Testis (tissue), 3 donors: ENCODE measurements around the gene PAX9. TPM values are rescaled to one million over a fixed set of nuclear protein-coding genes. Genes with fewer than 3 reads are reported as not detected.

Experiments
- DNase-seq: peaks from one replicate; pipeline ENCODE4 v3.0.0-alpha.2; 2019
- H3K27ac ChIP-seq, 2 donors: fragments of 200-600 bp; sonication (generic); one replicate each; pipeline ENCODE4 v1.5.1; 2019
- H3K27me3 ChIP-seq: fragments of 200-600 bp; sonication (generic); one replicate; pipeline ENCODE4 v1.5.1; 2019
- H3K36me3 ChIP-seq: fragments of 200-600 bp; sonication (generic); one replicate; pipeline ENCODE4 v1.5.1; 2017; ENCODE audit warnings: low read depth; ENCODE audit errors: missing control alignments
- H3K4me1 ChIP-seq: fragments of 200-600 bp; sonication (generic); one replicate; pipeline ENCODE4 v1.5.1; 2019
- H3K4me3 ChIP-seq, 2 donors: fragments of 200-600 bp; sonication (generic); one replicate each; pipeline ENCODE4 v1.5.1; 2017 to 2019
- H3K9me3 ChIP-seq: fragments of 200-600 bp; sonication (generic); one replicate; pipeline ENCODE4 v1.5.1; 2017
- POLR2A ChIP-seq: fragments of 450-650 bp; IDR thresholded peaks from one replicate; pipeline ENCODE4 v1.6.1; 2017; ENCODE audit warnings: antibody characterized with exemption, mild to moderate bottlenecking, moderate library complexity
- WGBS, 2 donors: methylation state at CpG; one replicate each; pipeline ENCODE4 v1.1.5; 2018; 5-methylcytosine and 5-hydroxymethylcytosine counted together
- intact Hi-C: fragments of 100-400 bp; cut with DNase I; formaldehyde crosslinking; loops from one replicate; pipeline ENCODE4 v1.15.1; 2023; ENCODE audit warnings: low total_unique reads
- polyA plus RNA-seq: library from polyadenylated mRNA; stranded (reverse); fragments of 350-450 nt; fragmentation: Illumina TruSeq; extraction: RNeasy Lipid Tissue Mini Kit (QIAGEN cat#74804); gene quantifications from one replicate; pipeline ENCODE4 v1.2.3, GENCODE V29; 2014; ENCODE audit warnings: low read depth, low replicate concordance; ENCODE audit not compliant: insufficient read depth
- total RNA-seq, 2 donors: library from RNA; depleted of rRNA; stranded (reverse); fragments of >200 nt; gene quantifications; one replicate each; pipeline ENCODE4 v1.2.3, GENCODE V29; 2016
- TF ChIP-seq, protein P1 (sequence below), 3 experiments: fragments of 450-650 bp in 2 of 3; fragments of 200-600 bp in 1 of 3; sonication (generic) in 1 of 3; IDR thresholded peaks; one replicate each; pipeline ENCODE4 v1.5.1; 2016 to 2019; ENCODE audit warnings: antibody characterized with exemption in 3 of 3, mild to moderate bottlenecking in 2 of 3, moderate library complexity in 1 of 3

Gene PAX9
- total and polyA plus RNA-seq, 3 donors from 2014 or later, result 0.13 to 0.87 (median 0.50) TPM

DNA sequence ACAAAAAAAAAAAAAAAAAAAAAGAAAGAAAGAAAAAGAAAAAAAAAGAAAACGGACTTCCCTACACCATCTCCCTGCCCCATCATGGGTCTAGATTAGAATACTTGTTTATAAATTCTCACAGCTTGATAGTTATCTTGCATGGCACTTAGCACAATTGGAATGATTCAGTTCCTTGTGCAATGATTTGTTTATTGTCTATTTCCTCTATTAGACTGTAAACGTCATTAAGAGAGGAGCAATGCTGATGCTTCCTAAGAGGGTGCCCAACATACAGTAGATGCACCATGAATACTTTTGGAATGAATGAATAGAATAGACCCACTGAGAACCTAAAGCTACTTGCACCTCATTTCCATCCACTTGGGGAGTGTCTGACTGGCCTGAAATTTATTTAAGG, 40.8 kb downstream of the PAX9 start:
- H3K4me1 ChIP-seq, result no peaks in the 10 kb centered on the region
- no peaks in the 10 kb centered on the region for H3K36me3 ChIP-seq
- no peak for DNase-seq
- H3K27ac ChIP-seq, result no peak overlapping the region
- WGBS, 2 donors, result 83 to 87% methylated on average over 2 of the region's 2 CpGs
- H3K9me3 ChIP-seq, result no peaks in the 10 kb centered on the region
- intact Hi-C loops, result no loop called here
- TF ChIP-seq, protein P1, sequence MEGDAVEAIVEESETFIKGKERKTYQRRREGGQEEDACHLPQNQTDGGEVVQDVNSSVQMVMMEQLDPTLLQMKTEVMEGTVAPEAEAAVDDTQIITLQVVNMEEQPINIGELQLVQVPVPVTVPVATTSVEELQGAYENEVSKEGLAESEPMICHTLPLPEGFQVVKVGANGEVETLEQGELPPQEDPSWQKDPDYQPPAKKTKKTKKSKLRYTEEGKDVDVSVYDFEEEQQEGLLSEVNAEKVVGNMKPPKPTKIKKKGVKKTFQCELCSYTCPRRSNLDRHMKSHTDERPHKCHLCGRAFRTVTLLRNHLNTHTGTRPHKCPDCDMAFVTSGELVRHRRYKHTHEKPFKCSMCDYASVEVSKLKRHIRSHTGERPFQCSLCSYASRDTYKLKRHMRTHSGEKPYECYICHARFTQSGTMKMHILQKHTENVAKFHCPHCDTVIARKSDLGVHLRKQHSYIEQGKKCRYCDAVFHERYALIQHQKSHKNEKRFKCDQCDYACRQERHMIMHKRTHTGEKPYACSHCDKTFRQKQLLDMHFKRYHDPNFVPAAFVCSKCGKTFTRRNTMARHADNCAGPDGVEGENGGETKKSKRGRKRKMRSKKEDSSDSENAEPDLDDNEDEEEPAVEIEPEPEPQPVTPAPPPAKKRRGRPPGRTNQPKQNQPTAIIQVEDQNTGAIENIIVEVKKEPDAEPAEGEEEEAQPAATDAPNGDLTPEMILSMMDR (IDR thresholded peaks at IDR 0.05), result no peak
- TF ChIP-seq POLR2A, result no peak
- no peak overlapping the region for H3K4me3 ChIP-seq
- H3K27me3 ChIP-seq, result no peaks in the 10 kb centered on the region

DNA sequence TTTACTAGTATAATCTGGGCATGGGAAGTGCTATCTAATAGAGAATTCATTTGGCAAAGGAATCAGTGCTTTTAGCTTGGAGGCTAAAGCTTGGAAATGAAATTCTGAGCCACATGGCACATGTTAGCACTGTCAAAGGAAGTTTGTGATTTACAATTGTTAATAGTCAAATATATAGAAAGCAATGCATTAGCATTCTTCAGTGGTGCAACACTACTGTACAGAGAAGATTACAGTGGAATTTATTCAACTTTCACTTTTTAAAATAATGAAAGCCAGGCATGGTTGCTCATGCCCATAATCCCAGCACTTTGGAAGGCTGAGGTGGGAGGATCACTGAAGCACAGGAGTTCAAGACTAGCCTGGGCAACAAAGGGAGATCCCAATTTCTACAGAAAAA, 45.9 kb downstream of the PAX9 start:
- intact Hi-C loops, result no loop called here
- no peak for DNase-seq
- Histone ChIP-seq H3K4me3 (no peak overlapping the region), H3K27ac (no peak overlapping the region), H3K27me3 (no peaks in the 10 kb centered on the region), H3K4me1 (no peaks in the 10 kb centered on the region), H3K9me3 (no peaks in the 10 kb centered on the region), H3K36me3 (no peaks in the 10 kb centered on the region)
- TF ChIP-seq, protein P1 (IDR thresholded peaks at IDR 0.05), result no peak
- no peak for TF ChIP-seq POLR2A

DNA sequence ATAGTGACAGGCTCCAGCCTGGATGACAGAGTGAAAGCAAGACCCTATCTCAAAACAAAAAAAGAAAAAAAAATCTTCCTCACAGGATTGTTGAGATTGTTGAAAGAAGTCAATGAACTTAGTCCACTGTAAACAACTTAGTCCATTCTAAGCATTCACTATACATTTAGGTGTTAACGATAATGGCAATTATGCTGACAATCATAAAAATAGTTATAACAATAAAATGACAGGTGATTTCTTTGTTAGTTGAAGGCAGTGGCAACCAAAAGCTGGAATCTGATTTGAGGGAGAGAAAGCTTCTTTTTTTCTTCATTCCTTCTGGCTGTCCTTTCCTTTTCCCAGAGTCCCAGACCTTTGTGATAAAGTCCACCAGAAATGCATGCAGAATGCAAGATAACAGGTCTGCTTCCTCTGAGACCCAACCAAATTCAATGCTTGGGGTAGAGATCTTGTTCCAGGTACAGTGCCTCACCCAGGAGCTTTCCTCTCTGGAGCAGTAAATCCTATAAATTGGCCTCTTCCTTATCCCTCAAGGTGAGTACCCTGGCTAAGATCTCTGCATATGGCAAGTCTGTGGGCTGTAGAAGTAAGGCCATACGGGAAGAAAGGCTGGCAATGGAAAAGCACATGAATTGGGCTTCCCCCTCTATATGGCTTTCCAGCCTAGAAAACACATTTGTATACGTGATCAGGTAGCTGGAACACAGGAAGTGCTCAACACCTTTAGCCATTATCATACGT, 52.5 kb downstream of the PAX9 start:
- no peak for TF ChIP-seq POLR2A
- TF ChIP-seq, protein P1 (IDR thresholded peaks at IDR 0.05), result no peak
- intact Hi-C loops, result no loop called here
- Histone ChIP-seq H3K36me3 (no peaks in the 10 kb centered on the region), H3K4me1 (no peaks in the 10 kb centered on the region), H3K27ac (no peak overlapping the region), H3K4me3 (no peak overlapping the region), H3K9me3 (no peaks in the 10 kb centered on the region), H3K27me3 (no peaks in the 10 kb centered on the region)
- DNase-seq, result no peak
- WGBS, 2 donors, result 86 to 88% methylated on average over 4 of the region's 4 CpGs

DNA sequence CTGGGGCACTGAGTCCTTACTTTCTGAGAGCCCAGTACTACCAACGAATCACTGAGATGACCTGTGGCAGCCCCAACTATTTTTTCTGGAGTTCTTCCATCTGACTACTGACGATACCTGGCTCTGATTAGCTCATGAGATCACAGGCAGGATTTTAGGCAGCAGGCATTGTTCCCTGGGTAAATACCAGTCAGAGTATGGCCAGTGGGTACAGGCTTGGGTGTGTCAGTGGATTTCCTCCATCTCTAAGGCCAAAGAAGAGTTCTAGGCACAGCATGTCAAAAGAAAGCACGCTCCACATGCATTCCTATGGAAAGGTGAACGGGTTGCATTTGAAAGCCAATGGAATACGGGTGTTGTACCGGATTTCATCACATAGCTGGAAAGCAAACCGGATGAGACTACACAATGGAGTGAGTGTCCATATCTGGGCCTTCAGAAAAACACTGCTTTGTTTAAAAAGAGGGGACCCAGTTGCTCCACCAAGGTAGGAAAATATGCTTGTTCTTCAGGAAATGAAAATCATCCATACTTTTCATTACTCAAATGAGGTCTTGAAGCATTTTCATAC, 55.0 kb downstream of the PAX9 start:
- no peak for TF ChIP-seq POLR2A
- TF ChIP-seq, protein P1 (IDR thresholded peaks at IDR 0.05), result no peak
- H3K27me3 ChIP-seq, result no peaks in the 10 kb centered on the region
- 87 to 95% methylated on average over 7 of the region's 7 CpGs for WGBS, 2 donors

DNA sequence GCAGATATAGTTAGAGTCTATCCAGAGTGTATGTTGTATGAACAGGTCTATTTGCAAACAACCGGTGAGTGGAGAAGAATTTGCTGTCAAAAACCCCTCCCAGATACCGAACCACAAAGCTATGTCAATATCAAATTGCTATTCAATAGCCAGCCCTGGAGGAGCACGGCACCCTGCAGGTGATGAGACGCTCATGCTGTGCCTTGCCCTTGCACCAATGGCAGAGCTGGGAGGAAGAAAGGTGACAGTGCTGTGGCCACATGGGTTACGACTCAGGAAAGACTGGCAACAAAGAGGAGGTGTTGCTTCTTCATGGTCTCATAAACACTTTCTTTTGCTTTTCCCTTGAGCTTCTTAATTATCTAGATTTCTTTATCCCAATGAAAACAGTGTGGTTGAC, 55.7 kb downstream of the PAX9 start:
- Histone ChIP-seq H3K27me3 (no peaks in the 10 kb centered on the region), H3K4me3 (no peak overlapping the region), H3K9me3 (no peaks in the 10 kb centered on the region), H3K27ac (no peak overlapping the region), H3K4me1 (no peaks in the 10 kb centered on the region), H3K36me3 (no peaks in the 10 kb centered on the region)
- 83% methylated on average over 5 of the region's 5 CpGs for WGBS, 2 donors
- intact Hi-C loops, result no loop called here
- TF ChIP-seq POLR2A, result no peak
- TF ChIP-seq, protein P1 (IDR thresholded peaks at IDR 0.05), result no peak
- DNase-seq, result no peak

More for the DNA sequence above, 55.0 kb downstream of the PAX9 start:
- DNase-seq, result no peak
- Histone ChIP-seq H3K4me1 (no peaks in the 10 kb centered on the region), H3K4me3 (no peak overlapping the region), H3K36me3 (no peaks in the 10 kb centered on the region), H3K9me3 (no peaks in the 10 kb centered on the region), H3K27ac (no peak overlapping the region)
- intact Hi-C loops, result no loop called here
